Eye (tissue), 1 donor: ENCODE results near the gene CDC5L.
"Not testable (repeated sequence)": the region's sequence is repeated elsewhere in the genome, so short reads cannot be mapped to it uniquely, and the experiment has no call there.

Experiments used
- DNase-seq: peaks from one replicate; pipeline ENCODE4 v3.0.0-alpha.2; 2015

The CDC5L gene

DNA sequence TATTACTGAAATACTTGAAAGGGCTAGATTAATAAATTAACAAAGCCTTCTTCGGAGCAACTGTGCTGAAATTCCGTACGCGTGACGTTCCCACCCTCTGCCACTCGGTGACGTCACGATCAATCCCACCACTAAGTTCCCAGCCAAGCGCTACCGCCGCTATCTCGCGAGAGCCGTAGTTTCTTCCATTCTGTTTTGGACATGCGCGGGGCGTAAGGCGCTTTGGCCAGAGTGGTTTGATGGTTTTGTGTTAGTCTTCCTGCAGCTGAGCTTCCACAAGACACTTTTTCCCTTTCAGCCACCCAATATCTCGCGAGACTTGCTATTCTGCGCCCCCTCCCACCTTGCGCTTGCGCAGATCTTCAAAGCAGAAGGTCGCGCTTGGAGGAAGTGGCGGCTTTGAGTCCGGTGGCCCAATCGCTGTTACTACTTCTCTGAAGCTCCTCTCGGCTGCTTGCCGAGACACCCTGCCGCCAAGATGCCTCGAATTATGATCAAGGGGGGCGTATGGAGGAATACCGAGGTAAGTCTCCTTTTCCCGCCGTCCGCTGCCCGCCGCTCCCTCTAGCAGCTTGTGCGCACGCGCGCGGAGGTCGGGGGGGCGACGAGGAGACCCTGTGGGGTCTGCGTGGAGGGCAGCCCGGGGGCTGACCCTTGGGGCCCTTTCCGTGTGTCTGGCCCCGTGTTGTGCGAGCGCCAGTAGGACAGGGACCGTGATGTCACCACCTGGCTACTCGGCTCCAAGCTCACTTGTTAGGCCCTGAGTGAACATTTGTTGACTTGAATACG lies at the start of gene CDC5L:
TSS of gene CDC5L (plus strand) at position 361 of the 789 bp plus-strand sequence. CDS start at position 479, 118 bp downstream.
- peak; percentile 100 for DNase-seq

DNA sequence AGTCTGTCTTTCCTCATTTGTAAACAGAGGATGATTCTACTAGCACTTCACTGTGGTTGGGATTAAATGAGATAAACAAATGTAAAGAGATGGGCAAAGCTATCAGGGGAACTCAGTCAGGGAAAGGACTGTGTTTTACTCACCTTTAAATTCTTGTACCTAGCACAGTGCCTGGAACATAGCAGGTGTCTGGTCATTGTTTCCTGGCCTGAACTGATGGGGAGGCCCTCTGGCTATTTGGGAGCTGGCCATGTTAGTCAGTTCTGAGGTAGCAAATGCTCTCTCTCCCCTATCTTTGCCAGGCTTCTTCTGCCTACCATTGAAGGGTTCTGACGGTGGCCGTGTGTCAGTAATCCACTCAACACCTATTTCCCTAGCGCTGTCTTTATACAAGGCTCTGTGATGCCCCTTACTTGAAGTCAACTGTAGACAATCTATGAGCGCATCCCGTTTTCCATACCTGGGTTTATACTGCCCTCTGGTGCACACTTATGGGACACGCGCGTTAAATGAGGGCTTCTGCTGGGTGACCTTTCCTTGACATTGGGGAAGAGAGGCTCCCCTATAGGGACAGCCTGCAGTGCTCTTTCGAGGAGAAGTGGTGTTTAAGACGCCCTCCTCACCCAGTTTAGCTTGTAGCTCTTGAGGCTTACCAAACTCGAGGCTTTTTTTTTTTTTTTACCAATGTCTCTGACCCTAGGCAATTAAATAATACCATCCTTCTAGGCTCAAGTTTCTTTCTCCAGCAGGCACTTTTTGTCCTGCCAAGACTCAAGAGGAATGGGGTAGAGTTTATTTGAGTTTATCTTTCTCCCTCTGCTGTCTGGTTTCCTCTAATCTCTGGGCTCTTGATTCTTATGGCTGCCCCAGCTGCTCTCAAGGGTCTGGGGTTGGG lies 49.0 kb upstream of the CDC5L start:
- peak; percentile 95 for DNase-seq

DNA sequence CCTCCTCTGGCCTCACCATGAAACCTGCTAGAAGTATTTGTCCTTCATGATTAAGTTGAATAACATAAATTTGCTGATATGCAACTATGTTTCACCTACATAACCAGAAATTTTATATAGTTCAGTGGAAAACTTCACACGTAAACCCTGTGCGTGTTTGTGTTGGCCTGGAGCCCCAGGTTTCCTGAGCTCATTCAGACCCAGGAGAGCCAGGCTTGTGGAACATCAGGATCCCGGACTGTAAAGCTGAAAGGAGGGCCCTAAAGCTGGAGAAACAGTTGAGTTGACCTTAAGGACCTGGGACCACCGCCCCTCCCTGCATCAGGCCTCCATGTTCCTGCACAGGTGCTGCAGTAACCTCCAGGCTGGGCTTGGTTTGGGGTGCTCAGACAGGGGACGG lies 48.2 kb upstream of the CDC5L start:
- DNase-seq, result peak; percentile 23

DNA sequence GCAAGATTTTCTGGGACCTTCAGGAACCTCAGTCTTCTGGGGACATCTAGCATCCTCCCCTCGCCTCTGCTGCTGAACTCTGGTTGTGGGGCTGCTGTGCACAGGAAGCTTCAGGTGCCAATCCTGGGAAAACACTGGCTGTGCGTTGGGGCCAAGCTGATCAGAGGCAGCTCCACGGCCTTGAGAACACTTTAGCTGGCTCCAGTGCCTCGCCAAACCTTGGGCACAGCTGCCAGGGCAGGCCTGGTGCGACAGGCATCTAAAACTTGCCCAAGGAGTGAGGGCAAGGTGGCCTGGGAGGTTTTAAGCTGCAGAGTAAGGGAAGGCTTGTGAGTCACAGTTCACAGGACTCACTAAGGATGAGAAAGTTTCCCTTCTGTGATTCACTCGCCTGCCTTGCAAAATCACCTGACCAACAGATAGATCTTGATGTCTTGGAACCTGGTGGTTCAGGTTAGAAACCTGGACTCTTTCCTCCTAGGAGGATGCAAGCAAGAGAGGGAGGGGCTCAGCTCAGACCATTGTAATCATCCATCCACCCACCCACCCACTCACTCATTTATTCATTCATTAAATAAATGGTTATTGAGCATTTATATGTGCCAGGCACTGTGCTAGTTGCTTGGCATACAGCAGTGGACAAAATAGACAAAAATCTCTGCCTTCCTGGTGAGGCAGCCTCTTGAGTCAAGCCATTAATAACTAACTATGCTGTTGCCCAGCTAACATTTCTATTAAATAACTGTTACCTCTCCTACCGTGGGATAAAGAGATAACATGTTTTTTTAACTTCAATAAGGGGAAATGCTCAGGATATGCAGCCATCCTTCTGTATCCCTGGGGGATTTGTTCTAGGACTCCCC lies 47.5 kb upstream of the CDC5L start:
- DNase-seq, result no peak

DNA sequence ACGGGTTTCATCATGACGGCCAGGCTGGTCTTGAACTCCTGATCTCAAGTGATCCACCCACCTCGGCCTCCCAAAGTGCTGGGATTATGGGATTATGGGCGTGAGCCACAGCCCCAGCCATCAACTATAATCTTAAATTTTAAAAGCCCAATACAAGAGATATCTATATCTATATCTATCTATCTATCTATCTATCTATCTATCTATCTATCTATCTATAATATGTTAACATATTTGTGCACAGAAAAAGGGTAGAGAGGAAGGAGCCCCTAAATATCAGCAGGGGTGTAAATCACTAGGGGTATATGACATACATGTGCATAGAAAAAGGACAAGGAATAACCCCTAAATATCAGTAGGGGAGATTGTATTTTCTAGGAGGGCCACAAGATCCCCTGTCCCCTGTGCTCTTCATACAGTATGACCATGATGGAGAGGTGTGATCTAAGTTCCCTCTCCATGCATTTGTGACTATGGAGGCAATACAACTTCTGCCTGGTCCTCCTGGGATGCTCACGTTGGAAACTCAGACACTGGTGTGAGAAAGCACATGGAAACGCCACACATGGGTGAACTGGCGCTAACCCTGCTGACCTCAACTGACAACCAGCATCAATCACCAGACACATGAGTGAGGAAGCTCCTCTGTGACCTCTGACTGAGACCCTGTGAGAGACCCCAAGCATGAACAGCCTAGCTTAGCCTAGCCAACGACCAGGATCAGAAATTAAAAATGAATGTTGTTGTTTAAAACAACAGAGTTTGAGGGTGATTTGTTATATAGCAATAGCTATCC lies 46.2 kb upstream of the CDC5L start:
- peak; percentile 91 for DNase-seq

DNA sequence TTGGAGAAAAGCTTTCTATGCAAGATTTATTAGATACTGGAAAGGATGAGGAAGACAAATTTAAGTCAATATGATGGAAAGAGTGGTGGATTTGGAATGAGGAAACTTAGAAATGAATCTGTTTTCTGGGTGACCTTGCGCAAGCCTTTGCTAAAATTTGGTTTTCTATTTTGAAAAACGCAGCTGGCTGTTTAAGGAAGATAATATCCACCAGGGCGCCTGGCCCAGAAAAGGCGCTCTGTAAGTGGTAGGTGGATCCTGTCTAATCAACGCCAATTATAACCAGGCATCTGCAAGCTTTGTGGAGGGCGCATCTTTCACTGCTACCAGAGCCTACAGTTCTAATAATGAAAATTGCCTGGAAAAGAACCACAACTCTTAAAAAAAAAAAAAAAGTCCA lies 45.5 kb upstream of the CDC5L start:
- peak; percentile 67 for DNase-seq

DNA sequence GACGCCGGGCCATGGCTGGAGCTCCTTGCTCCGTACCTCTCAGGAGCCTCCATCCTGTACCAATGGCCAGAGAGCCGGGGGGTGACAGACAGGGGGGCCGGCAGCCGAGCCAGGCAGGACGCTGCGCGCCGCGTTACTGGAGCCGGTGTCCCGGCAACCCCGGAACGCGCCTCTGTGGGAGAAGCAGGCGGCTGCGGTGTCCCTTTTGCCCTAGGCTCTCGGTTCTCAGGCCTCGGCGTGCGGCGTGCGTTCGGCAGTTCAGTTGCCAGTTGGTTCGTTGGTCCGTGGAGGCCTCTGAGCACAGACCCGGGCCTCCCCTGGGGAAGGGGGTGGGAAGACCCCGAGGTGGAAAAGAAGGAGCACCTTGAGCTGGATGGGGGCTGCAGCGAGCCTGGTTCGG lies 45.0 kb upstream of the CDC5L start, which contains the start of gene SPATS1:
TSS of gene SPATS1 (plus strand) at position 162 of the 400 bp plus-strand sequence. CDS start 446 bp downstream, outside the sequence.
- peak; percentile 70 for DNase-seq

DNA sequence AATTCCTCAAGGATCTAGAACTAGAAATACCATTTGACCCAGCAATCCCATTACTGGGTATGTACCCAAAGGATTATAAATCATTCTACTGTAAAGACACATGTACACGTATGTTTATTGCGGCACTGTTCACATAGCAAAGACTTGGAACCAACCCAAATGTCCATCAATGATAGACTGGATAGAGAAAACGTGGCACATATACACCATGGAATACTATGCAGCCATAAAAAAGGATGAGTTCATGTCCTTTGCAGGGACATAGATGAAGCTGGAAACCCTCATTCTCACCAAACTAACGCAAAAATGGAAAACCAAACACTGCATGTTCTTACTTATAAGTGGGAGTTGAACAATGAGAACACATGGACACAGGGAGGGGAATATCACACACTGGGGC lies 40.7 kb upstream of the CDC5L start:
- DNase-seq, result not testable (repeated sequence)

DNA sequence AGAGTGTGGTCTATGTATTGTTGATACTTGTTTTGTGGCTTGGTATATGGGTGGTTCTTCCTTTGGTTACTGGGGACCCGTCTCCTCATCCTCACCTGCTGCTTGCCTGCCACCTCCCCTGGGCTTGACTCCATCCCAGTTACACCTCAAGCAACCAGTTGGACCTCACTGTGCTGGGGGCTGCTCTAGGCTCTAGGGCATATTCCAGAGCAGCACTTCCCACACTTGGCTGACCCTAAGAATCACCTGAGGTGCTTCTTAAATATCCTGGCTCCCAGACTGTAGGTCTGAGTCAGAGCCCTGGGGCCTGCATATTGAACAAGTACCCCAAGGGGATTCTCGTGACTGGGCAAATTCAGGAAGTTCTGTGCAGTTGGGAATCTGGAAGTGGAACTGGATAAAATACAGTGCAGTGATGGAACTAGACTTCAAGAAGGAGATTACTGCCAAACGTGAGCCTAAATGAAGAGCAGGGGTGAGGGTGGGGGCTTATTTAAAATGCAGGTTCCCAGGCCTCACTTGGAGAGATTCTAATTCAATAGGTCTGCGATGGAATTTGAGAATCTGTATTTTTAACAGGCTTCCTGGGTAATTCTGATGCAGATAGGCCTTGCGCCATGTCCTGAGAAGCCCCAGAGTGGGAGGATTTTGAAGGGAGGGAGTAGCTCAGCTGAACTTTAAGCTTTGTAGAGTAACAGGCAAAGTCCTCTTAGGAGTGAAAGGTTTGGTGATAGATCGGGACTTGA lies 37.4 kb upstream of the CDC5L start:
- no peak for DNase-seq

DNA sequence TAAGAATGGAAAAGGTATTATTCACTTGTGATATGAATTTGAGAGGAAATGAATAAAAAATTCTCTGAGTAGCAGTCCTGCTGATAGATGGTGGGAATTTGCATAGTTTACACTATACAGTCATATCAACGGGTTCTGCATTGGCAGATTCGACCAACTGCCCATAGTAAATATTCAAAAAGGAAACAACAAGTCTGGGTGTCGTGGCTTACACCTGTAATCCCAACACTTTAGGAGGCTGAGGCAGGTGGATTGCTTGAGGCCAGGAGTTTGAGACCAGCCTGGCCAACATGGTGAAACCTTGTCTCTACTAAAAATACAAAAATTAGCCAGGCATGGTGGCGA lies 36.9 kb upstream of the CDC5L start:
- not testable (repeated sequence) for DNase-seq

DNA sequence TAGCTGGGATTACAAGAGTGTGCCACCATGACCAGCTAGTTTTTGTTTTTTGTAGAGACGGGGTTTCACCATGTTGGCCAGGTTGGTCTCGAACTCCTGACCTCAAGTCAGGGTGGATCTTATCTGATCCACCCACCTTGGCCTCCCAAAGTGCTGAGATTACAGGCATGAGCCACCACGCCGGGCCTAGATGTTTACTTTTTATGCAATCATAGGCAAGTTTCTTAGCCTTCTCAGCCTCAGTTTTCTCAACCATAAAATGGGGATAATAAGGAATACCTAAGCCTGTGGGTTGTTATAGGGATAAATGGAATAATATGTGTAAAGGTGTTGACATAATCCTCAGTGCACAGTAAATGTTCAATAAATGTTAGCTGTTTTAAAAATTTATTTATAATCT lies 35.2 kb upstream of the CDC5L start:
- DNase-seq, result no peak

DNA sequence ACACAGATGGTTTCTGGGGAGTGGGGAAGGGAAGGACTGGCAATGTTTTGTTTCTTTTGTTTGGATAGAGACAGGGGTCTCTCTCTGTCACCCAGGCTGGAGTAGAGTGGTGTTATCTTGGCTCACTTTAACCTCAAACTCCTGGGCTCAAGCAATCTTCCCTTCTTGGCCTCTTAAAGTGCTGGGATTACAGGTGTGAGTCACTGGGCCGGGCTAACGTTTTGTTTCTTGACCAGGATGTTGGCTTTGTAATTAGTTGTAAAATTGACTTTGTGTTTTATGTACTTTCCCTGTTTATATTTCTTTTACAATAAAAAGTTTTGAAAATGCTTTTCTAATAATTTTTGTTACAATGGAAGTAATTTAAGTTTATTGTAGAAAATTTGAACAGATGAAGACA lies 34.2 kb upstream of the CDC5L start:
- DNase-seq, result no peak

DNA sequence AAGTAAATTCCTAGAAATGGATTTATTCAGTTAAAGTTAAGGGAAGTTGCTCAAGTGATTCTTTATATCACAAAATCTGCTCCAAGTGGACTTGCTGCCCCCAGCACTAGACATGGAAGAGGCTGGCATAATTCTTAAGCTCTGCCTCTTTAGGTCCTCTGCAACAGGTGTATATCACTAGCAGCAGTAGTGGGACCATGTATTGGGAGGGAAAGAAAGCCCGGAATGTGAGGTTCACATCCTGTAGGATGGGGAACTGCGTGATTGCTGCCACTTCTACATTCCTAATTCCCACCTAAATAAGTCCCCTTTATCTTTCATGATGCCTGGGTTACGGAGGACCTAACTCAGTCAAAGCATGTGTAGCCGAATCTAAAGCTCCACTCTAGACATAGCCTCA lies 31.9 kb upstream of the CDC5L start:
- no peak for DNase-seq

DNA sequence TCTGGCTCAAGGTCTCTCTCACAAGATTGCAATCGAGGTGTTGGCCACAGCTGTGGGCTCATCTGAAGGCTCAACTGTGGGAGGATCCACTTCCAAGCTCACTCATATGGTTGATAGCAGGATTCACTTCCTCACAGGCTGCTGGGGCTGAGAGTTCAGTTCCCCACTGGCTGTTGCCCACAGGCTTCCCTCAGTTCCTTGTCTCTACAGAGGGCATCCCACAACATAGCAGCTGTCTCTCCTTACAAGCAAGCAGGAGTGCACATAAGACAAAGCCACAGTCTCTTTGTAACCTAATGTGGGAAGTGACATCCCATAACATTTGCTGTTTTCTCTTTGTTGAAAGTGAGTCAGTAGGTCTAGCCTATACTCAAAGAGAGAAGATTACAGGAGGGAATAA lies 31.0 kb upstream of the CDC5L start:
- DNase-seq, result no peak

DNA sequence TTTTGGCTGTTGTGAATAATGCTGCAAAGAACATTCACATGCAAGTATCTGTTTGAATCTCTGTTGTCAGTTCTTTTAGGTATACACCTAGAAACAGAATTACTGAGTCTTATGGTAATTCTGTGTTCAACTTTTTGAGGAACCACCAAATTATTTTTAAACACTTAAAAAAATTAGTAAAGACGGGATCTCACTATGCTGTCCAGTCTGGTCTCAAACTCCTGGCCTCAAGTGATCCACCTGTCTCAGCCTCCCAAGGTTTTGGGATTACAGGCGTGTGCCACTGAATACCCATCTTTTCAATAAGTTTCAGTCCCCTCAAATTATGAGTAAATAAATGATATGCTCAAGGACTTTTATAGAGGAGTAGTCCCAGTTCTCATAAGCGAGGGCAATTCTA lies 27.5 kb upstream of the CDC5L start:
- DNase-seq, result no peak

DNA sequence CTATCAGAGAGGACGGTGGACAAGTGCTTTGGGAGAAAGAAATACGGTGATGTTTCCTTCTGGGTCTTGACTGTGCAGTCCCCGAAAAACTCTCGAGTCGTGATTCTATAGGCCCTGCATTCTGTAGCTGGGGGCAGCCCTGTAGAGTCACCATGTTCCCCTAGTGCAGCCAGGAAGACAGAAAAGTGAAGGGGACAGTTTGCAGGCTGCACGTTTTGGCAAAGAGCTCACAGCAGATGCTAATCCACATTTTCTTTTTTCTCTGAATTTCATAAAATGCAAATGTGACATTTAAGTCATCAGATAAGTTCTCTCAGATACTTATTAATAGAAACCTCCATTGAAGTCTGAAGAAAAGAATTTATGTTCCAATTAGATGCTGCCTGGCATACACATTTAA lies 25.6 kb upstream of the CDC5L start:
- no peak for DNase-seq

DNA sequence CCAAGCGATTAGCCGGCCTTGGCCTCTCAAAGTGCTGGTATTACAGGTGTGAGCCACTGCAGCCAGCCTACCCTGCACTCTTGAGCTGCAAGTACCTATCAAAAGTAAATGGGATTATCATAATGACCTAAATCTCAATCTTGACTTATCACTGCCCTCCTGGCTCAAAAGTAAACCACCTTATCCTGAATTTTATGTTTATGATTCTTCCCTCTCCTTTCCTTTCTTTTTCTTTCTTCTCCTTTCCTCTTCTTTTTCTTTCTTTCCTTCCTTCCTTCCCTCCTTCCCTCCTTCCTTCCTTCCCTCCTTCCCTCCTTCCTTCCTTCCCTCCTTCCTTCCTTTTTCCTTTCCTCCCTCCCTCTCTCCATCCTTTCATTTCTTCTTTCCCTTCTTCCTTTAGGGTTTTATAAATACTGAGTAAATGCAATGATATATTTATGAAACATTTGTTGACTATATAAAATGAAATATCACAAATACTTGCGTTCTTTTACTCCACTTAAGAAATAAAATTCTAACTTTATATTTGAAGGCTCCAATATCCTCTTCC lies 24.1 kb upstream of the CDC5L start:
- no peak for DNase-seq

DNA sequence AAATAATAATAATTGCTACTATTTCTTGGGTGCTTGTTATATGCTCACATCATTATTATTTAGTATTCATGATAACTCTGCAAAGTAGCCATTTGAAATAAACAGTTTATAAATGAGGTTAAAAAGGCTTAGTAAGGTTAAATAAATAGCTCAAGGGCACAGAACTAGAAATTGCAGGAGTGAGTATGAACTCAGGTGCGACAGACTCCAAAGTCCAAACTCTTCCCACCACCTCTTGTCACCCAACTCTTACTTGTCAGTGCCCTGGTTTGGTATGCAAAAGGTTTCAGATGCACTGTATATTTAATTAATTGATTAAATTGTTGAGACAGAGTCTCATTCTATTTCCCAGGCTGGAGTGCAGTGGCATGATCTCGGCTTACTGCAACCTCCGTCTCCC lies 20.7 kb upstream of the CDC5L start:
- no peak for DNase-seq

DNA sequence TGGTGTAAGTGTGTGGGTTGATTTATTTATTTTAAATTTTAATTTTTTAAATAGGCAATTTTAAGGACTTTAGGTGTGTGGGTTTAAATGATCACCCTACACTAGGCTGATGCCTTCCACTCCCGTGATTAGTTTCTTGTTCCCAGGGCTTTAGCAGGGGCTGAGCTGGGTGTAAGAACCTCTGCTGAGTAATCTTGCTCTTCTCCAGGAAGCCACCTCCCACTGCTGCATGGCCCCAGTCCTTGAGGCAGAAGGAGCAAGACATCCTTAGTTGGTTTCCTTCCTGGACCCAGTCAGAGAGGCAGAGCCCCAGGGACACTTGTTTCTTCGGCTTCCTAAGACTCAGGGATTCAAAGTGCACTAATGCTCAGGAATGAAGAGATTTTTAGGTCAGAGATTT lies 19.8 kb upstream of the CDC5L start:
- no peak for DNase-seq

DNA sequence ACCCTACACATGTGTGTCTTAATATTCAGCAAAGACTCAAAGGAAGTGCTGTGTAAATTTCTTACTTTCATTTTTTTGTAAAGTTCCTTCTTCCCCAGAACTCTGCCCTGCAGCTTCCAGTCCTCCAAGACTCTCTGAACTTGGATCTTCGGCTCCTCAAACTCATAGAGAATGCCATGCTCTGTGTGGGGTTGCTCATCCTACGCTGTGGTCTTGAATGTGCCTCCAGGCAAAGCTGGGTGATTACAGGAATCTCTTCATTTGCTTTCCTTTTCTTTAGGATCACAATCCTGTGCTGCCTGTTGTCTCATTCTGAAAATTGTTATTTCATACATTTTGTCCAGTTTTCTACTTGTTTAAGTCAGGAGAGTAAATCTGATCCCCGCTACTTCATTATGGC lies 14.5 kb upstream of the CDC5L start:
- DNase-seq, result no peak

DNA sequence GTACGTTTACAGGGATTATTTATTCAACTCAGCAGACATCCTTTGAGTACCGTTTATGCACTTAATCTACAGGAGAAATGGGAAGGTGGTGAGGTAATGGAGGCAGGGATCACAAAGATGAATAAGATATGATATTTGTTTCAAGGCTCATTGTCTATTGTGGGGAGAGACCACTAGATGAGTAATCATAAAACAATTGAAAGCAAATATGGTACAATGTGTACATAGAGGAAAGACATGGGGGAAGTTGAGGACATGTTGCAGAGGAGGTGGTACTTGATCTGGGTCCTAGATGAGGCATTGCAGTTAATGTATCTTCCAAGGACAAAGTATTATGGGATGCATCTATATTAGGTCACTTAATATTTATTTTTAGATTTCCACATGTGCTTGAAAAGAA lies 13.7 kb upstream of the CDC5L start:
- no peak for DNase-seq
